K562 (cell line): ENCODE data around the gene STX17. TPM values are rescaled to one million over a fixed set of nuclear protein-coding genes. Genes with fewer than 3 reads are reported as not detected.

Source experiments
- C11orf30 ChIP-seq: fragments of 450-650 bp; IDR thresholded peaks from 2 replicates; pipeline ENCODE4 v1.6.1; 2016; ENCODE audit warnings: low read depth, mild to moderate bottlenecking
- CC2D1A ChIP-seq: fragments of 450-650 bp; IDR thresholded peaks from 2 replicates; pipeline ENCODE4 v1.6.1; 2017; ENCODE audit warnings: mild to moderate bottlenecking
- ELK3 ChIP-seq: fragments of 450-650 bp; formaldehyde crosslinking; IDR thresholded peaks from 2 replicates; pipeline ENCODE4 v1.4.0; 2020; ENCODE audit warnings: mild to moderate bottlenecking
- EP300 ChIP-seq: IDR thresholded peaks from 2 replicates; pipeline ENCODE4 v1.6.1; 2012; ENCODE audit warnings: low read length, improper control_type of control experiment
- ETS1 ChIP-seq: conservative IDR thresholded peaks from 2 replicates; pipeline ENCODE4 v1.6.1; 2011; ENCODE audit warnings: low read depth, mild to moderate bottlenecking, low read length; ENCODE audit not compliant: control insufficient read depth
- KLF16 ChIP-seq: IDR thresholded peaks from 2 replicates; pipeline ENCODE4 v1.6.1; 2016; ENCODE audit warnings: antibody characterized with exemption
- MAFF ChIP-seq: IDR thresholded peaks from 2 replicates; pipeline ENCODE4 v1.6.1; 2012; ENCODE audit warnings: low read length, improper control_type of control experiment
- MTA3 ChIP-seq: fragments of 450-650 bp; formaldehyde crosslinking; IDR thresholded peaks from 2 replicates; pipeline ENCODE4 v1.6.1; 2017; ENCODE audit warnings: mild to moderate bottlenecking, borderline replicate concordance
- PRMT5 ChIP-seq: sonication (generic); formaldehyde crosslinking; IDR thresholded peaks from 2 replicates; pipeline ENCODE4 v1.5.0; 2020; ENCODE audit warnings: missing genetic modification reagents
- RBM34 ChIP-seq: fragments of 200-400 bp; formaldehyde crosslinking; IDR thresholded peaks from 2 replicates; pipeline ENCODE4 v1.6.1; 2018; ENCODE audit warnings: low read length, borderline replicate concordance; ENCODE audit not compliant: insufficient read depth
- RFX7 ChIP-seq: fragments of 250-450 bp; sonication (Bioruptor Pico); IDR thresholded peaks from 2 replicates; pipeline ENCODE4 v1.5.1; 2021; ENCODE audit warnings: mild to moderate bottlenecking
- SOX6 ChIP-seq: fragments of 450-650 bp; IDR thresholded peaks from 2 replicates; pipeline ENCODE4 v1.6.1; 2014; ENCODE audit warnings: mild to moderate bottlenecking
- SRSF9 ChIP-seq: fragments of 200-400 bp; formaldehyde crosslinking; IDR thresholded peaks from 2 replicates; pipeline ENCODE4 v1.6.1; 2017; ENCODE audit warnings: low read depth, low read length, borderline replicate concordance
- ZNF316 ChIP-seq: fragments of 450-650 bp; IDR thresholded peaks from 2 replicates; pipeline ENCODE4 v1.6.1; 2016
- ZNF609 ChIP-seq: sonication (generic); formaldehyde crosslinking; IDR thresholded peaks from 2 replicates; pipeline ENCODE4 v1.8.1; 2023; ENCODE audit warnings: missing genetic modification reagents, mild to moderate bottlenecking, borderline replicate concordance
- polyA plus RNA-seq, 8 experiments: library from polyadenylated mRNA; depleted of rRNA in 4 of 8; stranded (reverse) in 5 of 8; unstranded in 3 of 8; fragments of >200 nt; fragmentation: Nextera tagmentation in 2 of 8; fragmentation: Illumina TruSeq in 1 of 8; extraction: Ambion mirVana in 2 of 8; extraction: Trizol in 1 of 8; gene quantifications; 2 replicates each; pipeline versions ENCODE4 v1.2.1 to v1.2.3, GENCODE V29; 2011 to 2014; ENCODE audit warnings: inconsistent platforms in 1 of 8, missing spikeins in 1 of 8
- total RNA-seq, 7 experiments: library from RNA; depleted of rRNA in 6 of 7; stranded (reverse); fragments of >200 nt in 6 of 7; fragmentation: Illumina TruSeq in 2 of 7; extraction: Trizol in 2 of 7; gene quantifications; 2 replicates each; pipeline versions ENCODE4 v1.2.1 to v1.2.3, GENCODE V29; 2011 to 2021; ENCODE audit warnings: low replicate concordance in 1 of 7
- TF ChIP-seq, protein P1 (sequence below): sonication (generic); formaldehyde crosslinking; IDR thresholded peaks from 2 replicates; pipeline ENCODE4 v1.9.0; 2022; ENCODE audit warnings: mild to moderate bottlenecking, missing genetic modification reagents
- TF ChIP-seq, protein P2 (sequence below): fragments of 200-800 bp; sonication (Bioruptor generic); IDR thresholded peaks from 2 replicates; pipeline ENCODE4 v1.6.1; 2017; ENCODE audit warnings: missing genetic modification characterization, missing compliant biosample characterization

Gene STX17
- total and polyA plus RNA-seq, 9 of the 15 experiments (the other 6 are each of a cell fraction or from before 2014, with no cell fraction given): 14.4 to 25.1 (median 19.0) TPM

DNA sequence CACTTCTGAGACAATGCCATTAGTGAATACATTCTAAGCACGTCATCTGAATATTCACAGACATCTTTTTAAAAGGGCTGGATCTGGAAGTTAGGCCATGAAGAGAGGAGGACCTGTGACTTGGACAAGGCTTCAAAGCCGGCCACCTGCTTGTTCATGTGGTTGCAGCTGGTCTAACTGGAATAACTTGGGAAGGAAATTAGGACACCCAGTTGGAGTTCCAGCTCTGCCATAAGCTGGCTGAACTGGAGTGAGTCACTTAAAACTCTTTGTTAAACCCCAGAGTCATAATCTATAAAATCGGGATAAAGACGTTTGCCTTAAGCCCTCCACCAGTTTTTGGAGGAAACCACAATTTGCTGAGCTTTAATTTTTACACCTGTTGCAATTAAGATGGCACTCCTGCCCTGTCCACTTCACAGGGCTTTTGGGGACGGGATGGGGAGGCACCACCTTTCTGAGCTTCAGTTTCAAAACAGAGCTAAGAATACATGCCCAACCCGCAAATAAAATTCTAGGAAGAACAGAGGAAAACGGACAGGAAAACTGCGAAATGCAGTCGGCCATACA lies 536 bp upstream of the STX17 start (continued):
- no peak for TF ChIP-seq RFX7 (CRISPR knock-in tag)
- TF ChIP-seq MTA3: no peak
- TF ChIP-seq MAFF: 0 out of 2 replicates have a peak, but pooled peaks have one; percentile 9
- TF ChIP-seq ELK3 (CRISPR knock-in tag): no peak
- no peak for TF ChIP-seq RBM34
- peak; percentile 61 for TF ChIP-seq C11orf30
- no peak for TF ChIP-seq KLF16
- no peak for TF ChIP-seq PRMT5 (CRISPR knock-in tag)
- TF ChIP-seq ZNF609 (CRISPR knock-in tag): no peak
- TF ChIP-seq, protein P1, sequence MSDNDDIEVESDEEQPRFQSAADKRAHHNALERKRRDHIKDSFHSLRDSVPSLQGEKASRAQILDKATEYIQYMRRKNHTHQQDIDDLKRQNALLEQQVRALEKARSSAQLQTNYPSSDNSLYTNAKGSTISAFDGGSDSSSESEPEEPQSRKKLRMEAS (CRISPR knock-in tag): no peak
- TF ChIP-seq SRSF9: no peak
- no peak for TF ChIP-seq EP300
- TF ChIP-seq ZNF316: peak; percentile 81
- TF ChIP-seq, protein P2, sequence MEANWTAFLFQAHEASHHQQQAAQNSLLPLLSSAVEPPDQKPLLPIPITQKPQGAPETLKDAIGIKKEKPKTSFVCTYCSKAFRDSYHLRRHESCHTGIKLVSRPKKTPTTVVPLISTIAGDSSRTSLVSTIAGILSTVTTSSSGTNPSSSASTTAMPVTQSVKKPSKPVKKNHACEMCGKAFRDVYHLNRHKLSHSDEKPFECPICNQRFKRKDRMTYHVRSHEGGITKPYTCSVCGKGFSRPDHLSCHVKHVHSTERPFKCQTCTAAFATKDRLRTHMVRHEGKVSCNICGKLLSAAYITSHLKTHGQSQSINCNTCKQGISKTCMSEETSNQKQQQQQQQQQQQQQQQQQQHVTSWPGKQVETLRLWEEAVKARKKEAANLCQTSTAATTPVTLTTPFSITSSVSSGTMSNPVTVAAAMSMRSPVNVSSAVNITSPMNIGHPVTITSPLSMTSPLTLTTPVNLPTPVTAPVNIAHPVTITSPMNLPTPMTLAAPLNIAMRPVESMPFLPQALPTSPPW: no peak
- 0 out of 2 replicates have a peak, but pooled peaks have one; percentile 32 for TF ChIP-seq CC2D1A
- no peak for TF ChIP-seq ETS1
- no peak for TF ChIP-seq SOX6
